Kidney tubule cell (primary cell): ENCODE measurements around the gene CCDC192.
A peak's percentile ranks its signal among the peaks of the same experiment; 100 is the strongest.

Experiments
- DNase-seq: peaks from one replicate; pipeline ENCODE4 v3.0.0-alpha.2; 2018; ENCODE audit warnings: low spot score

The CCDC192 gene

GRCh38 chr5:127957701-127958239, 254.6 kb downstream of the CCDC192 start:
- DNase-seq, result no peak

GRCh38 chr5:127958421-127959011, 255.3 kb downstream of the CCDC192 start:
- peak; percentile 23 for DNase-seq

- DNase-seq, result peak; percentile 94
These were observed 256.1 kb downstream of the CCDC192 start for GRCh38 chr5:127959152-127959764.

GRCh38 chr5:127960270-127960691, 257.1 kb downstream of the CCDC192 start:
- DNase-seq, result no peak

GRCh38 chr5:127961006-127961762, 258.0 kb downstream of the CCDC192 start:
- DNase-seq, result no peak

GRCh38 chr5:127961763-127962145, 258.6 kb downstream of the CCDC192 start:
- DNase-seq, result no peak

- DNase-seq, result no peak
These were observed 259.3 kb downstream of the CCDC192 start for GRCh38 chr5:127962491-127962890.

- no peak for DNase-seq
These were observed 260.0 kb downstream of the CCDC192 start for GRCh38 chr5:127963233-127963632.

- DNase-seq, result no peak
These were observed 260.7 kb downstream of the CCDC192 start for GRCh38 chr5:127963931-127964330.

- no peak for DNase-seq
These were observed 264.3 kb downstream of the CCDC192 start for GRCh38 chr5:127967323-127967982.

- no peak for DNase-seq
These were observed 264.9 kb downstream of the CCDC192 start for GRCh38 chr5:127967983-127968592.

- peak; percentile 59 for DNase-seq
These were observed 265.8 kb downstream of the CCDC192 start for GRCh38 chr5:127969002-127969401.

- DNase-seq, result no peak
These were observed 266.5 kb downstream of the CCDC192 start for GRCh38 chr5:127969651-127970050.

- DNase-seq, result peak; percentile 69
These were observed 266.9 kb downstream of the CCDC192 start for GRCh38 chr5:127970081-127970480.

- DNase-seq, result no peak
These were observed 267.7 kb downstream of the CCDC192 start for GRCh38 chr5:127970854-127971425.

GRCh38 chr5:127975961-127976360, 272.8 kb downstream of the CCDC192 start:
- DNase-seq, result no peak

- DNase-seq, result no peak
These were observed 273.3 kb downstream of the CCDC192 start for GRCh38 chr5:127976525-127976924.

GRCh38 chr5:127976991-127977717, 274.0 kb downstream of the CCDC192 start:
- no peak for DNase-seq

GRCh38 chr5:127978738-127979300, 275.6 kb downstream of the CCDC192 start:
- no peak for DNase-seq

- DNase-seq, result no peak
These were observed 276.3 kb downstream of the CCDC192 start for GRCh38 chr5:127979475-127979874.

GRCh38 chr5:127980843-127981242, 277.7 kb downstream of the CCDC192 start:
- no peak for DNase-seq
